KMS-11 (cell line): ENCODE measurements around the gene TTL.

ENCODE experiments used
- H2AFZ ChIP-seq: fragments of 200-600 bp; sonication (generic); 2 replicates; pipeline ENCODE4 v1.6.1; 2016; ENCODE audit warnings: antibody characterized with exemption, mixed run types, low read depth
- H3K27ac ChIP-seq: fragments of 200-600 bp; sonication (generic); 2 replicates; pipeline ENCODE4 v1.6.1; 2016; ENCODE audit warnings: mild to moderate bottlenecking, mixed run types
- H3K27me3 ChIP-seq: fragments of 200-600 bp; sonication (generic); 2 replicates; pipeline ENCODE4 v1.6.1; 2017; ENCODE audit warnings: mild to moderate bottlenecking, low read depth, mixed run types, moderate library complexity; ENCODE audit not compliant: insufficient read depth
- H3K36me3 ChIP-seq: fragments of 200-600 bp; sonication (generic); 2 replicates; pipeline ENCODE4 v1.6.1; 2017; ENCODE audit warnings: mild to moderate bottlenecking, mixed run types; ENCODE audit not compliant: insufficient read depth
- H3K4me1 ChIP-seq: fragments of 200-600 bp; sonication (generic); 2 replicates; pipeline ENCODE4 v1.6.1; 2016; ENCODE audit warnings: mild to moderate bottlenecking, low read depth, mixed run types; ENCODE audit not compliant: poor library complexity, severe bottlenecking
- H3K4me2 ChIP-seq: fragments of 200-600 bp; sonication (generic); 2 replicates; pipeline ENCODE4 v1.7.0; 2016; ENCODE audit warnings: mild to moderate bottlenecking, mixed run types
- H3K4me3 ChIP-seq: fragments of 200-600 bp; sonication (generic); IDR thresholded peaks from 2 replicates; pipeline ENCODE4 v1.6.1; 2017; ENCODE audit warnings: low read depth, low read length, mixed read lengths; ENCODE audit not compliant: insufficient read depth
- H3K79me2 ChIP-seq: fragments of 200-600 bp; sonication (generic); 2 replicates; pipeline ENCODE4 v1.6.1; 2016; ENCODE audit warnings: low read depth, mixed run types; ENCODE audit not compliant: insufficient read depth
- H3K9ac ChIP-seq: fragments of 200-600 bp; sonication (generic); 2 replicates; pipeline ENCODE4 v1.6.1; 2016; ENCODE audit warnings: mild to moderate bottlenecking, mixed run types
- H4K20me1 ChIP-seq: fragments of 200-600 bp; sonication (generic); 2 replicates; pipeline ENCODE4 v1.6.1; 2016; ENCODE audit warnings: mild to moderate bottlenecking, mixed run types; ENCODE audit not compliant: insufficient read depth
- TF ChIP-seq, protein P1 (sequence below): fragments of 200-600 bp; sonication (generic); conservative IDR thresholded peaks from 2 replicates; pipeline ENCODE4 v1.6.1; 2017; ENCODE audit warnings: low read depth, mild to moderate bottlenecking, antibody characterized with exemption, low read length, moderate library complexity, mixed read lengths

The TTL gene

DNA sequence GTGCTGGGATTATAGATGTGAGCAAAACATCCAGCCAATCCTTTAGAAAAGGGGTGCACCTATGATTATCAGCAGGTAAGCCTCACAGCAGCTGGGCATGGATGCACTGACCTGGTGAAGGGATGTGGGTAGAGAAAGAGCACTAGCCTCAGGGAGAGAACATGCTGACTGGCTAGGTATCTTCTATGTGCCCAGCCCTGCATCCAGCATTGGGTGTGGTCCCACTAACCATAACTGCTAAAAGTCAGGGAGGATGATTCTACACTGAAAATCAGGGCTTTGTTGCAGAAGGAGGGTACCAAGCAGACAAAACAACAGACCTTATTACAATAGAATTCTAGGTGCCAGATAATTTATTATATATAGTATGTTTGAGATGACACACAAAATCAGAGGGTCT is 27.4 kb upstream of the TTL start:
- H3K4me2 ChIP-seq: no peak overlapping the region
- TF ChIP-seq, protein P1, sequence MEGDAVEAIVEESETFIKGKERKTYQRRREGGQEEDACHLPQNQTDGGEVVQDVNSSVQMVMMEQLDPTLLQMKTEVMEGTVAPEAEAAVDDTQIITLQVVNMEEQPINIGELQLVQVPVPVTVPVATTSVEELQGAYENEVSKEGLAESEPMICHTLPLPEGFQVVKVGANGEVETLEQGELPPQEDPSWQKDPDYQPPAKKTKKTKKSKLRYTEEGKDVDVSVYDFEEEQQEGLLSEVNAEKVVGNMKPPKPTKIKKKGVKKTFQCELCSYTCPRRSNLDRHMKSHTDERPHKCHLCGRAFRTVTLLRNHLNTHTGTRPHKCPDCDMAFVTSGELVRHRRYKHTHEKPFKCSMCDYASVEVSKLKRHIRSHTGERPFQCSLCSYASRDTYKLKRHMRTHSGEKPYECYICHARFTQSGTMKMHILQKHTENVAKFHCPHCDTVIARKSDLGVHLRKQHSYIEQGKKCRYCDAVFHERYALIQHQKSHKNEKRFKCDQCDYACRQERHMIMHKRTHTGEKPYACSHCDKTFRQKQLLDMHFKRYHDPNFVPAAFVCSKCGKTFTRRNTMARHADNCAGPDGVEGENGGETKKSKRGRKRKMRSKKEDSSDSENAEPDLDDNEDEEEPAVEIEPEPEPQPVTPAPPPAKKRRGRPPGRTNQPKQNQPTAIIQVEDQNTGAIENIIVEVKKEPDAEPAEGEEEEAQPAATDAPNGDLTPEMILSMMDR: no peak
- no peak overlapping the region for H3K27ac ChIP-seq
- no peak overlapping the region for H3K4me3 ChIP-seq
- no peaks in the 10 kb centered on the region for H3K36me3 ChIP-seq
- H3K27me3 ChIP-seq: no peaks in the 10 kb centered on the region
- no peak overlapping the region for H2AFZ ChIP-seq
- H3K4me1 ChIP-seq: no peaks in the 10 kb centered on the region
- no peaks in the 10 kb centered on the region for H4K20me1 ChIP-seq
- H3K79me2 ChIP-seq: no peaks in the 10 kb centered on the region
- H3K9ac ChIP-seq: no peak overlapping the region

DNA sequence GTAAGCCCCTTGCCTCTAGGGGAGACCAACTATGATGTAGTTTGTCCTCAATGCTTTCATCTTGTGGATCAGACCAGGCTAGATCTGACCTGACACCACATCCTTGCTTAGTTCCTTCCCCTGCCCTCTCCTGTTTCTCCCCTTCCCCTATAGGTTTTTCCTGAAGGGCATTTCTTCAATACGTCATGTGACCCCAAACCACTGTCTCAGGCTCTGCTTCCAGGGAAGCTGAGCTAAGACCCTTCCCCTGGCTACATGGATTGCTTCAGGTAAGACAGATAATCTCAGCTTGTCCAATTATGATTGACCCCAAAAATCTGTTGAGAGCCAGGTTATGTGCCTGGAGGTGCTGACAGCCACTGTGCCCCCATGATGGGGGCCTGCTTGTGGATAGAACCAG is 22.6 kb upstream of the TTL start:
- Histone ChIP-seq H3K9ac (no peak overlapping the region), H3K36me3 (no peaks in the 10 kb centered on the region), H2AFZ (no peak overlapping the region), H3K27me3 (no peaks in the 10 kb centered on the region), H3K27ac (no peak overlapping the region), H3K4me2 (no peak overlapping the region), H3K4me1 (no peaks in the 10 kb centered on the region), H3K4me3 (no peak overlapping the region), H4K20me1 (no peaks in the 10 kb centered on the region), H3K79me2 (no peaks in the 10 kb centered on the region)
- TF ChIP-seq, protein P1: no peak

DNA sequence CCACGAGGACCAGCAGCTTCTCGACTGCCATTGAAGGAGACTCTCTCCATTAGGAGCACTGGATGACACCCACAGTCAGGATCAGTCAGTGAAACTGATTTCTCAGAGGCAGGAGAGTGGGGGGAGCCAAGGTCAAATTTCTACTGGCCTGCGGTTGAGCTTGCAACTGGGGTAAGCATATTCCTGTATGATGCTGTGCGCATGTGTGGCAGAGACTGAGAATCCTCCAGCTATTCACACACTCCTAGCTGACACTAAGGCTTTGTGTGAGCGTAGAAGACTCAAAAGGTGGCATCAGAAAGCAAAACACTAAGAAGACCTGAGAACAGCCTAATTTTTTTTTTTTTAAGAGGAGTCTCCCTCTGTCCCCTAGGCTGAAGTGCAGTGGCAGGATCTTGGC is 19.8 kb upstream of the TTL start:
- no peak overlapping the region for H2AFZ ChIP-seq
- no peak overlapping the region for H3K9ac ChIP-seq
- no peaks in the 10 kb centered on the region for H3K4me1 ChIP-seq
- no peaks in the 10 kb centered on the region for H3K79me2 ChIP-seq
- no peak overlapping the region for H3K27ac ChIP-seq
- no peaks in the 10 kb centered on the region for H4K20me1 ChIP-seq
- no peaks in the 10 kb centered on the region for H3K27me3 ChIP-seq
- TF ChIP-seq, protein P1: no peak
- H3K4me2 ChIP-seq: no peak overlapping the region
- no peaks in the 10 kb centered on the region for H3K36me3 ChIP-seq
- H3K4me3 ChIP-seq: no peak overlapping the region

DNA sequence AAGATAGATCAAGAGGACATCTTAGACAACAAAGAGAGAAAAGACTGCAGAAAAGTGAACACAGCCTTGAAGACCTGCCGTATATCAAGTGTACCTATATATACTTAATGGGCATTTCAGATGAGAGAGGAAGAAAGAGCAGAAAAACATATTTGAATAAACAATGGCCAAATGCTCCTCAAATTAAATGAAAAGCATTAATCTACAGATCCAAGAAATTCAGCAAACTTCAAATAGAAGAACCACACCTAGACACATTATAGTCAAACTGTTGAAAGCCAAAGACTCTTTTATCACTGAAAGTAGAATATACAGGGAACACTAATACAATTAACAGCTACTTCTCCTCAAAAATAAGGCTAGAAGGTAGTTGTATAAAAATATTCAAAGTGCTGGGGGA is 18.7 kb upstream of the TTL start:
- Histone ChIP-seq H3K4me2 (no peak overlapping the region), H3K4me3 (no peak overlapping the region), H3K36me3 (no peaks in the 10 kb centered on the region), H3K27me3 (no peaks in the 10 kb centered on the region), H3K9ac (no peak overlapping the region), H3K27ac (no peak overlapping the region), H3K79me2 (no peaks in the 10 kb centered on the region), H2AFZ (no peak overlapping the region), H4K20me1 (no peaks in the 10 kb centered on the region), H3K4me1 (no peaks in the 10 kb centered on the region)
- TF ChIP-seq, protein P1: no peak

DNA sequence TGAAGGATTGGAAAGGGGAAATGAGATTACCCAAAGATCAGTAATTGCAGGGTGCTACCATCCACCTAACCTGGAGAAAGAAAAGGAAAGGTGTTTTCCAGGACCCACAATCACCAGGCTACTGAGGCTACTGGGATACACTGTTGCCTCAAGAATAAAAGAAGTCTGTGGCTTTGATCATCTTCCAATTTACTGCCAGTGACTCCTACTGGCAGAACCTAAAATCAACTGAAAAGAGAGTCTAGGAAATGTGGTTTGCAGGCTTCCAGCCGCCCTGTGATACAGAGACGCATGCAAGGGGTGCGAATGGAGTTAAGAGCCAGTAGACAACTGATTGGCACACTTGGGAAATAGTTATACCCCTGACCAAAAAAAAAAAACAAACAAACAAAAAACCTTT is 16.6 kb upstream of the TTL start:
- Histone ChIP-seq H3K79me2 (no peaks in the 10 kb centered on the region), H3K9ac (no peak overlapping the region), H2AFZ (no peak overlapping the region), H3K27ac (no peak overlapping the region), H3K27me3 (no peaks in the 10 kb centered on the region), H3K4me3 (no peak overlapping the region), H3K4me2 (no peak overlapping the region), H3K4me1 (no peaks in the 10 kb centered on the region), H4K20me1 (no peaks in the 10 kb centered on the region), H3K36me3 (no peaks in the 10 kb centered on the region)
- TF ChIP-seq, protein P1: no peak
